Smooth muscle cell (in vitro differentiated cells): ENCODE results near the gene HLA-E. TPM values are rescaled to one million over a fixed set of nuclear protein-coding genes. Genes with fewer than 3 reads are reported as not detected.

Experiments
- DNase-seq: peaks from one replicate; lab custom pipeline; 2025; ENCODE audit not compliant: unreplicated experiment; lab: John Stamatoyannopoulos, UW
- H2AFZ ChIP-seq: fragments of 200-600 bp; sonication (generic); 2 replicates; pipeline ENCODE4 v1.6.0; 2016; ENCODE audit warnings: antibody characterized with exemption, low read depth, mild to moderate bottlenecking
- H3F3A ChIP-seq: fragments of 200-600 bp; sonication (generic); 2 replicates; pipeline ENCODE4 v1.6.0; 2017; ENCODE audit warnings: antibody characterized with exemption, low read depth
- H3K27ac ChIP-seq: fragments of 200-600 bp; sonication (generic); 2 replicates; pipeline ENCODE4 v1.5.1; 2016; ENCODE audit warnings: low read depth, mild to moderate bottlenecking
- H3K27me3 ChIP-seq: fragments of 200-600 bp; sonication (generic); 2 replicates; pipeline ENCODE4 v1.6.1; 2016; ENCODE audit warnings: low read depth, mild to moderate bottlenecking
- H3K36me3 ChIP-seq: fragments of 200-600 bp; sonication (generic); 2 replicates; pipeline ENCODE4 v1.5.1; 2016; ENCODE audit warnings: low read depth
- H3K4me1 ChIP-seq: fragments of 200-600 bp; sonication (generic); 2 replicates; pipeline ENCODE4 v1.5.1; 2016; ENCODE audit warnings: low read depth
- H3K4me2 ChIP-seq: fragments of 200-600 bp; sonication (generic); 2 replicates; pipeline ENCODE4 v1.6.0; 2016; ENCODE audit warnings: mild to moderate bottlenecking
- H3K4me3 ChIP-seq: fragments of 200-600 bp; sonication (generic); 2 replicates; pipeline ENCODE4 v1.5.1; 2016; ENCODE audit warnings: mild to moderate bottlenecking
- H3K79me2 ChIP-seq: fragments of 200-600 bp; sonication (generic); 2 replicates; pipeline ENCODE4 v1.6.0; 2016; ENCODE audit warnings: low read depth, mild to moderate bottlenecking
- H3K9ac ChIP-seq: fragments of 200-600 bp; sonication (generic); 2 replicates; pipeline ENCODE4 v1.6.0; 2016; ENCODE audit warnings: low read depth
- H3K9me3 ChIP-seq: fragments of 200-600 bp; sonication (generic); replicated peaks from 2 replicates; pipeline ENCODE4 v1.5.1; 2016; ENCODE audit warnings: low read depth
- H4K20me1 ChIP-seq: fragments of 200-600 bp; sonication (generic); 2 replicates; pipeline ENCODE4 v1.6.0; 2016; ENCODE audit warnings: low read depth
- CTCF ChIP-seq: fragments of 200-600 bp; sonication (generic); IDR thresholded peaks from 2 replicates; pipeline ENCODE4 v1.5.1; 2017; ENCODE audit warnings: borderline replicate concordance, mild to moderate bottlenecking, antibody characterized with exemption; ENCODE audit not compliant: insufficient read depth, poor library complexity, severe bottlenecking
- WGBS: methylation state at CpG from one replicate; pipeline ENCODE4 v1.1.7; 2016; ENCODE audit warnings: low lambda C conversion rate; 5-methylcytosine and 5-hydroxymethylcytosine counted together
- polyA plus RNA-seq: library from polyadenylated mRNA; unstranded; fragments of >200 nt; fragmentation: Nextera tagmentation; extraction: Ambion mirVana; gene quantifications from 2 replicates; pipeline ENCODE4 v1.2.1, GENCODE V29; 2016
- total RNA-seq: library from RNA; depleted of rRNA; stranded (reverse); fragments of >200 nt; gene quantifications from 2 replicates; pipeline ENCODE4 v1.2.3, GENCODE V29; 2014

HLA-E gene
- total and polyA plus RNA-seq, 2 experiments from 2014 or later = 104 to 126 TPM

- Histone ChIP-seq H3F3A (no peaks in the 10 kb centered on the region), H3K9ac (no peak overlapping the region), H3K27ac (no peak overlapping the region), H3K4me3 (no peak overlapping the region), H3K9me3 (no peaks in the 10 kb centered on the region), H3K36me3 (no peaks in the 10 kb centered on the region), H2AFZ (no peak overlapping the region), H3K4me1 (no peaks in the 10 kb centered on the region), H4K20me1 (no peaks in the 10 kb centered on the region), H3K27me3 (no peaks in the 10 kb centered on the region), H3K4me2 (no peak overlapping the region), H3K79me2 (no peaks in the 10 kb centered on the region)
- 50% methylated on average over 5 of the region's 5 CpGs for WGBS
- TF ChIP-seq CTCF = no peak
- no peak for DNase-seq
Observed at GRCh38 chr6:30508890-30509736, 19.8 kb downstream of the HLA-E start.

GRCh38 chr6:30510419-30511168, 21.3 kb downstream of the HLA-E start:
- Histone ChIP-seq H3K4me3 (no peak overlapping the region), H3K4me1 (no peaks in the 10 kb centered on the region), H4K20me1 (no peaks in the 10 kb centered on the region), H3F3A (peaks cover 4% of the 10 kb centered on the region), H3K4me2 (no peak overlapping the region), H2AFZ (peak overlapping the region; percentile 59), H3K27me3 (no peaks in the 10 kb centered on the region), H3K9ac (no peak overlapping the region), H3K9me3 (no peaks in the 10 kb centered on the region), H3K27ac (no peak overlapping the region), H3K79me2 (no peaks in the 10 kb centered on the region), H3K36me3 (no peaks in the 10 kb centered on the region)
- no peak for DNase-seq
- WGBS = 83% methylated on average over 10 of the region's 10 CpGs
- TF ChIP-seq CTCF = no peak

- 77% methylated on average over 5 of the region's 5 CpGs for WGBS
- H3K36me3 ChIP-seq = no peaks in the 10 kb centered on the region
- no peaks in the 10 kb centered on the region for H3K27me3 ChIP-seq
- H3K9ac ChIP-seq = no peak overlapping the region
- no peak for DNase-seq
- no peak for TF ChIP-seq CTCF
- H3K79me2 ChIP-seq = no peaks in the 10 kb centered on the region
- H3K27ac ChIP-seq = no peak overlapping the region
- H2AFZ ChIP-seq = peak overlapping the region; percentile 59
- no peak overlapping the region for H3K4me2 ChIP-seq
- H3K4me3 ChIP-seq = no peak overlapping the region
- no peaks in the 10 kb centered on the region for H3K4me1 ChIP-seq
- H3F3A ChIP-seq = peaks cover 4% of the 10 kb centered on the region
- H4K20me1 ChIP-seq = no peaks in the 10 kb centered on the region
- no peaks in the 10 kb centered on the region for H3K9me3 ChIP-seq
Observed at GRCh38 chr6:30511169-30511546, 21.8 kb downstream of the HLA-E start.
